Measurements from ENCODE around the gene CBY1.

DNA sequence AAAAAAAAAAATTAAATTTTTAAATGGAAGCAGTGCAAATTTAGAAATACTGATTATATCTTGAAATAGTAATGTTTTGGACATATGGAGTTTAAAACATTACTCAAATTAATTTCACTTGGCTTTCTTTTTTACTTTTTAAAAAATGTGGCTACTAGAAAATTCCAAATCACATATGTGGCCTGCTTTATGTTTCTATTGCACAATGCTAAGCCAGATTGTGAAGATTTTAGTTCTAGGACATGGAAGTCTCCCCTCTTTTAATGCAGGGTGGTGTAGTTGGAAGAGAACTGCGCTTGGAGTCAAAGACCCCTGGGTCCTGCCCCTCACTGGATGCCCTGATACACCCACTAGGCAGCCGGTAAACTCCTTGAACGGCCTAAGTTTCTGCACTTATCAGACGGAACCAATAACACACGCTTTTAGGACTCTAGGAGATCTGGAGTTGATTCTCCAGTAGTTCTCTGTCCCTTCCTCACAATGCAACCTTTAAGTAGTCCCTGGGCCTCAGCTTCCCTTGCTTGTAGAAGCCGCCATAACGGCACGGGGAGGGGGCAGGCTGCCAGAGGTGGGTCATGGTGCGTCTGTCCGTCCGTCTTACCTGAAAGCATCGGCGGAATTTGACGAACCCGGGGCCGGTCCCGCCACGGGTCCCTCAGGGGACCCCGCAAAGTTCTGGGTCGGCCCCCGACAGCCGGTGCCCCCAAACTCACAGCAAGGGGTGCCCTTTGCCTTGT, 751 bp upstream of the CBY1 start:
- TF ChIP-seq, protein P1, sequence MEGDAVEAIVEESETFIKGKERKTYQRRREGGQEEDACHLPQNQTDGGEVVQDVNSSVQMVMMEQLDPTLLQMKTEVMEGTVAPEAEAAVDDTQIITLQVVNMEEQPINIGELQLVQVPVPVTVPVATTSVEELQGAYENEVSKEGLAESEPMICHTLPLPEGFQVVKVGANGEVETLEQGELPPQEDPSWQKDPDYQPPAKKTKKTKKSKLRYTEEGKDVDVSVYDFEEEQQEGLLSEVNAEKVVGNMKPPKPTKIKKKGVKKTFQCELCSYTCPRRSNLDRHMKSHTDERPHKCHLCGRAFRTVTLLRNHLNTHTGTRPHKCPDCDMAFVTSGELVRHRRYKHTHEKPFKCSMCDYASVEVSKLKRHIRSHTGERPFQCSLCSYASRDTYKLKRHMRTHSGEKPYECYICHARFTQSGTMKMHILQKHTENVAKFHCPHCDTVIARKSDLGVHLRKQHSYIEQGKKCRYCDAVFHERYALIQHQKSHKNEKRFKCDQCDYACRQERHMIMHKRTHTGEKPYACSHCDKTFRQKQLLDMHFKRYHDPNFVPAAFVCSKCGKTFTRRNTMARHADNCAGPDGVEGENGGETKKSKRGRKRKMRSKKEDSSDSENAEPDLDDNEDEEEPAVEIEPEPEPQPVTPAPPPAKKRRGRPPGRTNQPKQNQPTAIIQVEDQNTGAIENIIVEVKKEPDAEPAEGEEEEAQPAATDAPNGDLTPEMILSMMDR (conservative IDR thresholded peaks at IDR 0.05; ENCODE audit: low read length), result no peak
- TF ChIP-seq EZH2phosphoT487 (IDR thresholded peaks at IDR 0.05; ENCODE audit: borderline replicate concordance, low read depth, low read length), result no peak
